Measurements from ENCODE around the gene TMEM256.

TMEM256 gene

DNA sequence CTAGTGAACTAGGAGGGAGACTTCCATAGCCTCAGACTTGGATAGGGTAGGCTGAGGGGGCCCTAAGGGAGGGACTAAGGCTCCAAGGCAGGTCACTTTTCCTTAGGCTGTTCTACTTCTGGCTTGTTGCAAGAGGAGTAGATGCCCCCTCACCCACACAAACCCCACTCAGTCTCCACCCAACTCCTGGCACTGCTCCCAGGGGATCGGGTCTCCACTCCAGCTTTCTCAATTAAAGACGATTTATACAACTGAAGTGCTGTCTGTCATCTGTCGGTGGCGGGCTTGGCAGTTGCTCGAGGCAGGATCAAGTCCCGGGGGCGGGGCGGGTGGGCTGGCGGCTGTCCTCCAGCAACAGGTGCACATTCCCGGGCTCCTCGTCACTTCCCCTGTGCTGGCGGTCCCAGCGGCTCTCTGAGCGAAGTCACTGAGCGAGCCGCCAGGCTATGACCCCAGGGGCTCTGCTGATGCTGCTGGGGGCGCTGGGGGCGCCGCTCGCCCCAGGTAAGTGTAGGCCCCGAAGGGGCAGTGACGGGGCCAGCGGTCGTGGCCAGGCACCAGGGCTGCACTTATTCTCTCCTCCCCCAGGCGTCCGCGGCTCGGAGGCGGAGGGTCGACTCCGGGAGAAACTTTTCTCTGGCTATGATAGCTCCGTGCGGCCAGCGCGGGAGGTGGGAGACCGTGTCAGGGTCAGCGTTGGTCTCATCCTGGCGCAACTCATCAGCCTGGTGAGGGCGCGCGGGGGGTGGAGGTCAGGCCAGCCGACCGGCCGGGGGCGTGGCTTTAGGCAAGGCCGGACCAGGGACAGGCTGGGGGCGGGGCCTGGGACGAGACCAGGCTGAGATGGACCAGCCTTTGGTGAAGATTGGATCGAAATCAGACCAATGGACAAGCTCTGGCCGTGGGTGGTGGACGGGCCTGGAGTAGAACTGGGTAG is 41.1 kb upstream of the TMEM256 start, which contains the start of gene CHRNB1:
TSS of gene CHRNB1 (plus strand) at position 380 of the 937 bp plus-strand sequence. CDS start at position 447, 67 bp downstream.
- TF ChIP-seq ZC3H10 (CRISPR knock-in tag; IDR thresholded peaks at IDR 0.05), result no peak
- ATAC-seq, result peak; percentile 69

- no peak for ATAC-seq
- TF ChIP-seq PPARA (CRISPR knock-in tag; IDR thresholded peaks at IDR 0.05; ENCODE audit: borderline replicate concordance) (no peak), SNAI2 (CRISPR knock-in tag; IDR thresholded peaks at IDR 0.05) (no peak), ZC3H10 (CRISPR knock-in tag; IDR thresholded peaks at IDR 0.05) (no peak), GLIS3 (CRISPR knock-in tag; IDR thresholded peaks at IDR 0.05) (no peak), PATZ1 (CRISPR knock-in tag; IDR thresholded peaks at IDR 0.05; ENCODE audit: borderline replicate concordance) (no peak), RARB (CRISPR knock-in tag; IDR thresholded peaks at IDR 0.05) (no peak), ZNF565 (CRISPR knock-in tag; conservative IDR thresholded peaks at IDR 0.05; ENCODE audit: low read depth) (no peak), TOX (CRISPR knock-in tag; IDR thresholded peaks at IDR 0.05; ENCODE audit: borderline replicate concordance) (no peak), BACH2 (CRISPR knock-in tag; IDR thresholded peaks at IDR 0.05; ENCODE audit: borderline replicate concordance) (no peak), POU6F1 (CRISPR knock-in tag; IDR thresholded peaks at IDR 0.05; ENCODE audit: borderline replicate concordance, low read depth) (no peak), ZFP3 (CRISPR knock-in tag; IDR thresholded peaks at IDR 0.05) (no peak), ZNF70 (CRISPR knock-in tag; IDR thresholded peaks at IDR 0.05) (no peak), ESRRG (CRISPR knock-in tag; IDR thresholded peaks at IDR 0.05) (no peak), OSR1 (CRISPR knock-in tag; IDR thresholded peaks at IDR 0.05) (no peak)
- TF ChIP-seq, protein P1, sequence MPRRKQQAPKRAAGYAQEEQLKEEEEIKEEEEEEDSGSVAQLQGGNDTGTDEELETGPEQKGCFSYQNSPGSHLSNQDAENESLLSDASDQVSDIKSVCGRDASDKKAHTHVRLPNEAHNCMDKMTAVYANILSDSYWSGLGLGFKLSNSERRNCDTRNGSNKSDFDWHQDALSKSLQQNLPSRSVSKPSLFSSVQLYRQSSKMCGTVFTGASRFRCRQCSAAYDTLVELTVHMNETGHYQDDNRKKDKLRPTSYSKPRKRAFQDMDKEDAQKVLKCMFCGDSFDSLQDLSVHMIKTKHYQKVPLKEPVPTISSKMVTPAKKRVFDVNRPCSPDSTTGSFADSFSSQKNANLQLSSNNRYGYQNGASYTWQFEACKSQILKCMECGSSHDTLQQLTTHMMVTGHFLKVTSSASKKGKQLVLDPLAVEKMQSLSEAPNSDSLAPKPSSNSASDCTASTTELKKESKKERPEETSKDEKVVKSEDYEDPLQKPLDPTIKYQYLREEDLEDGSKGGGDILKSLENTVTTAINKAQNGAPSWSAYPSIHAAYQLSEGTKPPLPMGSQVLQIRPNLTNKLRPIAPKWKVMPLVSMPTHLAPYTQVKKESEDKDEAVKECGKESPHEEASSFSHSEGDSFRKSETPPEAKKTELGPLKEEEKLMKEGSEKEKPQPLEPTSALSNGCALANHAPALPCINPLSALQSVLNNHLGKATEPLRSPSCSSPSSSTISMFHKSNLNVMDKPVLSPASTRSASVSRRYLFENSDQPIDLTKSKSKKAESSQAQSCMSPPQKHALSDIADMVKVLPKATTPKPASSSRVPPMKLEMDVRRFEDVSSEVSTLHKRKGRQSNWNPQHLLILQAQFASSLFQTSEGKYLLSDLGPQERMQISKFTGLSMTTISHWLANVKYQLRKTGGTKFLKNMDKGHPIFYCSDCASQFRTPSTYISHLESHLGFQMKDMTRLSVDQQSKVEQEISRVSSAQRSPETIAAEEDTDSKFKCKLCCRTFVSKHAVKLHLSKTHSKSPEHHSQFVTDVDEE (CRISPR knock-in tag; IDR thresholded peaks at IDR 0.05), result no peak
- TF ChIP-seq, protein P2, sequence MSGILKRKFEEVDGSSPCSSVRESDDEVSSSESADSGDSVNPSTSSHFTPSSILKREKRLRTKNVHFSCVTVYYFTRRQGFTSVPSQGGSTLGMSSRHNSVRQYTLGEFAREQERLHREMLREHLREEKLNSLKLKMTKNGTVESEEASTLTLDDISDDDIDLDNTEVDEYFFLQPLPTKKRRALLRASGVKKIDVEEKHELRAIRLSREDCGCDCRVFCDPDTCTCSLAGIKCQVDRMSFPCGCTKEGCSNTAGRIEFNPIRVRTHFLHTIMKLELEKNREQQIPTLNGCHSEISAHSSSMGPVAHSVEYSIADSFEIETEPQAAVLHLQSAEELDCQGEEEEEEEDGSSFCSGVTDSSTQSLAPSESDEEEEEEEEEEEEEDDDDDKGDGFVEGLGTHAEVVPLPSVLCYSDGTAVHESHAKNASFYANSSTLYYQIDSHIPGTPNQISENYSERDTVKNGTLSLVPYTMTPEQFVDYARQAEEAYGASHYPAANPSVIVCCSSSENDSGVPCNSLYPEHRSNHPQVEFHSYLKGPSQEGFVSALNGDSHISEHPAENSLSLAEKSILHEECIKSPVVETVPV (CRISPR knock-in tag; IDR thresholded peaks at IDR 0.05), result no peak
- TF ChIP-seq, protein P3, sequence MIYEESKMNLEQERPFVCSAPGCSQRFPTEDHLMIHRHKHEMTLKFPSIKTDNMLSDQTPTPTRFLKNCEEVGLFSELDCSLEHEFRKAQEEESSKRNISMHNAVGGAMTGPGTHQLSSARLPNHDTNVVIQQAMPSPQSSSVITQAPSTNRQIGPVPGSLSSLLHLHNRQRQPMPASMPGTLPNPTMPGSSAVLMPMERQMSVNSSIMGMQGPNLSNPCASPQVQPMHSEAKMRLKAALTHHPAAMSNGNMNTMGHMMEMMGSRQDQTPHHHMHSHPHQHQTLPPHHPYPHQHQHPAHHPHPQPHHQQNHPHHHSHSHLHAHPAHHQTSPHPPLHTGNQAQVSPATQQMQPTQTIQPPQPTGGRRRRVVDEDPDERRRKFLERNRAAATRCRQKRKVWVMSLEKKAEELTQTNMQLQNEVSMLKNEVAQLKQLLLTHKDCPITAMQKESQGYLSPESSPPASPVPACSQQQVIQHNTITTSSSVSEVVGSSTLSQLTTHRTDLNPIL (CRISPR knock-in tag; IDR thresholded peaks at IDR 0.05; ENCODE audit: low read depth), result no peak
These were observed 39.9 kb upstream of the TMEM256 start for GRCh38 chr17:7443499-7444485.

- no peak for ATAC-seq
- TF ChIP-seq, protein P1 (CRISPR knock-in tag; IDR thresholded peaks at IDR 0.05), result no peak
- TF ChIP-seq ARNTL (CRISPR knock-in tag; IDR thresholded peaks at IDR 0.05; ENCODE audit: borderline replicate concordance, low read depth) (no peak), ZFP3 (CRISPR knock-in tag; IDR thresholded peaks at IDR 0.05) (no peak), PPARA (CRISPR knock-in tag; IDR thresholded peaks at IDR 0.05; ENCODE audit: borderline replicate concordance) (no peak), RARB (CRISPR knock-in tag; IDR thresholded peaks at IDR 0.05) (no peak)
- TF ChIP-seq, protein P3 (CRISPR knock-in tag; IDR thresholded peaks at IDR 0.05; ENCODE audit: low read depth), result no peak
- TF ChIP-seq, protein P2 (CRISPR knock-in tag; IDR thresholded peaks at IDR 0.05), result no peak
These were observed 38.2 kb upstream of the TMEM256 start for GRCh38 chr17:7442142-7442541.
